H9 (cell line): ENCODE data around the gene GATA6. TPM values are rescaled to one million over a fixed set of nuclear protein-coding genes. Genes with fewer than 3 reads are reported as not detected.

Source experiments
- DNase-seq: peaks from one replicate; pipeline ENCODE4 v3.0.0-alpha.2; 2017
- H2AFZ ChIP-seq: one replicate; pipeline ENCODE4 v1.6.1; 2013; ENCODE audit warnings: mild to moderate bottlenecking, low read length, control low read depth, moderate library complexity
- H2AK5ac ChIP-seq: 2 replicates; pipeline ENCODE4 v1.6.1; 2013; ENCODE audit warnings: low read length, control low read depth, mixed read lengths; ENCODE audit not compliant: insufficient read length
- H2BK120ac ChIP-seq: one replicate; pipeline ENCODE4 v1.6.1; 2013; ENCODE audit warnings: low read depth, mild to moderate bottlenecking, low read length, control low read depth, inconsistent platforms; ENCODE audit not compliant: poor library complexity, severe bottlenecking
- H2BK12ac ChIP-seq: 2 replicates; pipeline ENCODE4 v1.6.1; 2013; ENCODE audit warnings: low read length, control low read depth, mixed read lengths, low read depth; ENCODE audit not compliant: insufficient read length
- H2BK15ac ChIP-seq: 2 replicates; pipeline ENCODE4 v1.6.1; 2013; ENCODE audit warnings: low read depth, low read length, control low read depth
- H2BK20ac ChIP-seq: one replicate; pipeline ENCODE4 v1.6.1; 2013; ENCODE audit warnings: low read depth, mild to moderate bottlenecking, low read length, control low read depth, inconsistent platforms; ENCODE audit not compliant: poor library complexity, severe bottlenecking
- H2BK5ac ChIP-seq: 2 replicates; pipeline ENCODE4 v1.6.1; 2013; ENCODE audit warnings: low read length, control low read depth, mixed read lengths; ENCODE audit not compliant: insufficient read length
- H3K14ac ChIP-seq: 2 replicates; pipeline ENCODE4 v1.6.1; 2013; ENCODE audit warnings: low read length, control low read depth; ENCODE audit not compliant: insufficient read depth
- H3K18ac ChIP-seq: 2 replicates; pipeline ENCODE4 v1.6.1; 2013; ENCODE audit warnings: low read depth, mild to moderate bottlenecking, mixed read lengths, low read length, control low read depth; ENCODE audit not compliant: insufficient read length
- H3K23ac ChIP-seq: 2 replicates; pipeline ENCODE4 v1.6.1; 2013; ENCODE audit warnings: low read length, control low read depth, mixed read lengths, low read depth; ENCODE audit not compliant: insufficient read length
- H3K23me2 ChIP-seq: 2 replicates; pipeline ENCODE4 v1.6.1; 2013; ENCODE audit warnings: low read depth, mild to moderate bottlenecking, mixed read lengths, low read length, control low read depth; ENCODE audit not compliant: insufficient read length, poor library complexity, severe bottlenecking
- H3K27ac ChIP-seq: 2 replicates; pipeline ENCODE4 v1.5.1; 2013; ENCODE audit warnings: low read length, control low read depth, mixed read lengths, low read depth; ENCODE audit not compliant: insufficient read length
- H3K27me3 ChIP-seq: 2 replicates; pipeline ENCODE4 v1.6.1; 2013; ENCODE audit warnings: low read length, control low read depth, inconsistent platforms; ENCODE audit not compliant: insufficient read depth
- H3K4ac ChIP-seq: 2 replicates; pipeline ENCODE4 v1.6.1; 2013; ENCODE audit warnings: low read depth, mild to moderate bottlenecking, control low read depth, inconsistent platforms, low read length, moderate library complexity
- H3K4me1 ChIP-seq: 2 replicates; pipeline ENCODE4 v1.6.1; 2013; ENCODE audit warnings: low read length, control low read depth, inconsistent platforms; ENCODE audit not compliant: insufficient read depth
- H3K4me2 ChIP-seq: 2 replicates; pipeline ENCODE4 v1.6.1; 2013; ENCODE audit warnings: low read length, control low read depth, mixed read lengths; ENCODE audit not compliant: insufficient read length, insufficient read depth
- H3K56ac ChIP-seq: 2 replicates; pipeline ENCODE4 v1.6.1; 2013; ENCODE audit warnings: low read depth, mild to moderate bottlenecking, mixed read lengths, low read length, control low read depth; ENCODE audit not compliant: insufficient read length
- H3K79me1 ChIP-seq: 2 replicates; pipeline ENCODE4 v1.6.1; 2013; ENCODE audit warnings: low read depth, mild to moderate bottlenecking, moderate library complexity, low read length, control low read depth, inconsistent platforms; ENCODE audit not compliant: insufficient read depth, poor library complexity, severe bottlenecking
- H3K79me2 ChIP-seq: 2 replicates; pipeline ENCODE4 v1.6.1; 2013; ENCODE audit warnings: low read length, control low read depth, inconsistent platforms; ENCODE audit not compliant: insufficient read depth
- H3K9ac ChIP-seq: 2 replicates; pipeline ENCODE4 v1.6.1; 2013; ENCODE audit warnings: low read length, control low read depth, mixed read lengths; ENCODE audit not compliant: insufficient read length; ENCODE audit errors: extremely low read depth
- H3K9me3 ChIP-seq: one replicate; pipeline ENCODE4 v1.6.1; 2013; ENCODE audit warnings: low read depth, low read length, inconsistent platforms; ENCODE audit not compliant: control insufficient read depth
- H3T11ph ChIP-seq: one replicate; pipeline ENCODE4 v1.6.1; 2013; ENCODE audit warnings: mild to moderate bottlenecking, low read length, control low read depth, inconsistent platforms
- H4K20me1 ChIP-seq: one replicate; pipeline ENCODE4 v1.6.1; 2013; ENCODE audit not compliant: control insufficient read depth, insufficient read length, insufficient read depth
- H4K5ac ChIP-seq: 2 replicates; pipeline ENCODE4 v1.6.1; 2013; ENCODE audit warnings: low read depth, mild to moderate bottlenecking, mixed read lengths, low read length, control low read depth; ENCODE audit not compliant: insufficient read length
- H4K8ac ChIP-seq: replicated peaks from 2 replicates; pipeline ENCODE4 v1.6.1; 2013; ENCODE audit warnings: low read length, control low read depth, mixed read lengths, low read depth; ENCODE audit not compliant: insufficient read length
- H4K91ac ChIP-seq: 2 replicates; pipeline ENCODE4 v1.6.1; 2013; ENCODE audit warnings: low read depth, mild to moderate bottlenecking, moderate library complexity, mixed read lengths, low read length, control low read depth; ENCODE audit not compliant: insufficient read length
- H3K27ac Mint-ChIP-seq, 3 experiments: 2 replicates in 2 of 3; 3 replicates in 1 of 3; pipeline ENCODE4 v1.8.0; 2020 to 2021; ENCODE audit warnings: mixed read lengths in 3 of 3, mild to moderate bottlenecking in 1 of 3, moderate library complexity in 1 of 3
- H3K27me3 Mint-ChIP-seq: 2 replicates; pipeline ENCODE4 v1.8.0; 2021; ENCODE audit warnings: low read depth, mild to moderate bottlenecking, moderate library complexity, mixed read lengths
- H3K36me3 Mint-ChIP-seq, 3 experiments: 2 replicates in 2 of 3; 3 replicates in 1 of 3; pipeline ENCODE4 v1.8.0; 2020 to 2021; ENCODE audit warnings: low read depth in 3 of 3, mixed read lengths in 3 of 3; ENCODE audit not compliant: insufficient read depth in 1 of 3
- H3K4me1 Mint-ChIP-seq, 2 experiments: 2 replicates each; pipeline ENCODE4 v1.8.0; 2020; ENCODE audit warnings: mixed read lengths in 2 of 2
- H3K4me3 Mint-ChIP-seq, 2 experiments: 2 replicates in 1 of 2; 3 replicates in 1 of 2; pipeline ENCODE4 v1.8.0; 2020 to 2021; ENCODE audit warnings: mild to moderate bottlenecking in 2 of 2, mixed read lengths in 2 of 2, moderate library complexity in 1 of 2
- H3K9me3 Mint-ChIP-seq, 2 experiments: 2 replicates in 1 of 2; 3 replicates in 1 of 2; pipeline ENCODE4 v1.8.0; 2020; ENCODE audit warnings: mild to moderate bottlenecking in 2 of 2, mixed read lengths in 2 of 2, moderate library complexity in 1 of 2
- CTCF ChIP-seq: fragments of 200-600 bp; sonication (generic); conservative IDR thresholded peaks from 3 replicates; pipeline ENCODE4 v1.8.0; 2021; ENCODE audit warnings: antibody characterized with exemption, mild to moderate bottlenecking
- WGBS: extraction: QIAGEN DNeasy Blood & Tissue Kit; methylation state at CpG from one replicate; pipeline ENCODE4 v1.1.7; 2013; ENCODE audit warnings: missing lambda C conversion rate, low lambda C conversion rate, mixed read lengths; ENCODE audit not compliant: insufficient read length; ENCODE audit errors: extremely low coverage; 5-methylcytosine and 5-hydroxymethylcytosine counted together
- total RNA-seq: library from RNA; stranded (reverse); gene quantifications from 2 replicates; pipeline ENCODE4 v1.2.1, GENCODE V29; 2021

The GATA6 gene
- total RNA-seq, 1 experiment from 2014 or later: not detected

- Histone ChIP-seq H3K27ac (no peak overlapping the region), H3K9me3 (no peaks in the 10 kb centered on the region), H3K14ac (no peak overlapping the region), H2BK5ac (no peak overlapping the region), H2BK12ac (no peak overlapping the region), H2AFZ (no peak overlapping the region), H3K4me1 (no peaks in the 10 kb centered on the region), H3K79me2 (no peaks in the 10 kb centered on the region), H3K56ac (no peak overlapping the region), H2BK20ac (no peak overlapping the region), H3K9ac (no peak overlapping the region), H2AK5ac (no peak overlapping the region), H3K27me3 (peaks cover 3% of the 10 kb centered on the region; the same call in 1 of the 2 replicates), H3K79me1 (no peaks in the 10 kb centered on the region), H3T11ph (no peak overlapping the region), H3K4ac (no peak overlapping the region), H3K18ac (no peak overlapping the region), H3K23ac (no peak overlapping the region), H3K23me2 (no peaks in the 10 kb centered on the region), H4K20me1 (no peaks in the 10 kb centered on the region), H2BK120ac (no peak overlapping the region), H4K91ac (no peak overlapping the region), H2BK15ac (no peak overlapping the region), H4K5ac (no peak overlapping the region), H4K8ac (no peak overlapping the region), H3K4me2 (no peak overlapping the region)
- H3K9me3 Mint-ChIP-seq: peaks cover 0 to 3% of the 10 kb centered on the region in 2 experiments; a peak in 1 of 5 replicates
- peaks cover 0 to 3% of the 10 kb centered on the region in 2 experiments; a peak in 2 of 4 replicates for H3K4me1 Mint-ChIP-seq
- DNase-seq: peak; percentile 62
- H3K27me3 Mint-ChIP-seq: peaks cover 34% of the 10 kb centered on the region
- no peak overlapping the region for H3K27ac Mint-ChIP-seq
- no peaks in the 10 kb centered on the region for H3K36me3 Mint-ChIP-seq
- TF ChIP-seq CTCF: no peak
- WGBS: no CpG with 5 or more reads among the region's 13 CpGs
- no peak overlapping the region for H3K4me3 Mint-ChIP-seq
Measured at GRCh38 chr18:22223254-22223964, 54.0 kb downstream of the GATA6 start.
